ENCODE measurements around the gene SYT13.

The SYT13 gene

GRCh38 chr11:45321669-45322068 is 35.5 kb upstream of the SYT13 start:
- TF ChIP-seq CTCF (IDR thresholded peaks at IDR 0.05; ENCODE audit: borderline replicate concordance, extremely low read depth, low read length, poor library complexity, severe bottlenecking) (no peak), EZH2 (IDR thresholded peaks at IDR 0.05; ENCODE audit: borderline replicate concordance, low read depth, low read length, severe bottlenecking) (no peak)
- ATAC-seq (ENCODE audit: insufficient read depth, low read depth): no peak
- no peaks in the 10 kb centered on the region for H3K36me3 ChIP-seq (ENCODE audit: insufficient read depth, low read length)

DNA sequence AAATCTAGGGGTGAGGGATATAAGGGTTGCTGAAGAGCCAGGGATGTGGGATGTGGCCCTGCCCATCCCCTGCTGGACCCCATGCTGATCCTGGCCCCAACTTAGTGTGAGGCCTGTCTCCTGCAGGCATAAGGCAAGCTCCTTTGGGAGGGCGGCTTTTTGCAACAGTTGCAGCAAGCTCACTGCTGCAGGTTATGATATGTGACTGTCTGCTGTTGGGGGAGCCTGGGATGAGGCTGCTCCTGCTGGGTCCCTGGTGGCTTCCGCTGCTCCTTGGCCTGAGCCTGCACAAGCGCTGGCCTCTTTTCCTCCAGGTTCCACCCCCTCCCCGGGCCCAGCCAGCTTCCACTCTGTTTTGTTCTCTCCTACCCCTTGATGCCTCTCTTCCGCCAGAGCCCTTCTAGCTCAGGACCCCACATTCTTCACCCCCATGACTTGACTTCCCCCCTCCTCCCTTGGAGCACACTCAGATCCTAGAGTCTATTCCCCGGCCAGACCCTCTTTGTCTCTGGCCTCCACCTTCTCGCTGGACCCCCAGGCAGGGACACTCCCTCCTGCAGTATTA is 35.0 kb upstream of the SYT13 start:
- H2AFZ ChIP-seq (ENCODE audit: low read depth, low read length): no peak overlapping the region
- H3K27me3 ChIP-seq (ENCODE audit: insufficient read depth, low read length, poor library complexity): peaks cover 17% of the 10 kb centered on the region

More at GRCh38 chr11:45321669-45322068, 35.5 kb upstream of the SYT13 start:
- Histone ChIP-seq H3K9me3 (ENCODE audit: insufficient read depth, low read length, severe bottlenecking) (no peaks in the 10 kb centered on the region), H3K27me3 (ENCODE audit: insufficient read depth, low read length, poor library complexity) (peaks cover 17% of the 10 kb centered on the region), H3K4me2 (ENCODE audit: insufficient read depth, low read length) (no peak overlapping the region), H3K9ac (ENCODE audit: low read depth, low read length) (no peak overlapping the region), H4K20me1 (ENCODE audit: insufficient read depth, low read length) (no peaks in the 10 kb centered on the region), H3K4me1 (ENCODE audit: insufficient read depth, low read length) (no peaks in the 10 kb centered on the region), H3K79me2 (ENCODE audit: insufficient read depth, low read length) (no peaks in the 10 kb centered on the region), H2AFZ (ENCODE audit: low read depth, low read length) (no peak overlapping the region), H3K27ac (ENCODE audit: low read length) (no peak overlapping the region), H3K4me3 (ENCODE audit: low read depth in 1 of 2, low read length in 2 of 2) (no peak overlapping the region)
- no peak for DNase-seq

GRCh38 chr11:45320371-45320770 is 34.2 kb upstream of the SYT13 start:
- H3K36me3 ChIP-seq (ENCODE audit: insufficient read depth, low read length): no peaks in the 10 kb centered on the region

More for the DNA sequence above, 35.0 kb upstream of the SYT13 start:
- Histone ChIP-seq H4K20me1 (ENCODE audit: insufficient read depth, low read length) (no peaks in the 10 kb centered on the region), H3K4me2 (ENCODE audit: insufficient read depth, low read length) (no peak overlapping the region), H3K9ac (ENCODE audit: low read depth, low read length) (no peak overlapping the region), H3K79me2 (ENCODE audit: insufficient read depth, low read length) (no peaks in the 10 kb centered on the region), H3K9me3 (ENCODE audit: insufficient read depth, low read length, severe bottlenecking) (no peaks in the 10 kb centered on the region), H3K27ac (ENCODE audit: low read length) (no peak overlapping the region), H3K4me1 (ENCODE audit: insufficient read depth, low read length) (no peaks in the 10 kb centered on the region), H3K4me3 (ENCODE audit: low read depth in 1 of 2, low read length in 2 of 2) (no peak overlapping the region), H3K36me3 (ENCODE audit: insufficient read depth, low read length) (no peaks in the 10 kb centered on the region)
- DNase-seq (no peak), ATAC-seq (ENCODE audit: insufficient read depth, low read depth) (no peak)
- TF ChIP-seq EZH2 (IDR thresholded peaks at IDR 0.05; ENCODE audit: borderline replicate concordance, low read depth, low read length, severe bottlenecking): no peak
- TF ChIP-seq CTCF (IDR thresholded peaks at IDR 0.05; ENCODE audit: borderline replicate concordance, extremely low read depth, low read length, poor library complexity, severe bottlenecking): no peak

More at GRCh38 chr11:45320371-45320770, 34.2 kb upstream of the SYT13 start:
- Histone ChIP-seq H3K4me1 (ENCODE audit: insufficient read depth, low read length) (no peaks in the 10 kb centered on the region), H3K9me3 (ENCODE audit: insufficient read depth, low read length, severe bottlenecking) (no peaks in the 10 kb centered on the region), H3K27ac (ENCODE audit: low read length) (no peak overlapping the region), H4K20me1 (ENCODE audit: insufficient read depth, low read length) (no peaks in the 10 kb centered on the region), H3K4me2 (ENCODE audit: insufficient read depth, low read length) (no peak overlapping the region), H3K79me2 (ENCODE audit: insufficient read depth, low read length) (no peaks in the 10 kb centered on the region), H3K4me3 (ENCODE audit: low read depth in 1 of 2, low read length in 2 of 2) (no peak overlapping the region), H3K9ac (ENCODE audit: low read depth, low read length) (no peak overlapping the region), H3K27me3 (ENCODE audit: insufficient read depth, low read length, poor library complexity) (peaks cover 17% of the 10 kb centered on the region), H2AFZ (ENCODE audit: low read depth, low read length) (no peak overlapping the region)
- ATAC-seq (ENCODE audit: insufficient read depth, low read depth) (no peak), DNase-seq (no peak)
- no peak for TF ChIP-seq EZH2 (IDR thresholded peaks at IDR 0.05; ENCODE audit: borderline replicate concordance, low read depth, low read length, severe bottlenecking)
- TF ChIP-seq CTCF (IDR thresholded peaks at IDR 0.05; ENCODE audit: borderline replicate concordance, extremely low read depth, low read length, poor library complexity, severe bottlenecking): no peak

All from DND-41 (cell line).